Myocyte (in vitro differentiated cells): ENCODE results near the gene DLG2. TPM values are rescaled to one million over a fixed set of nuclear protein-coding genes. Genes with fewer than 3 reads are reported as not detected.
A peak's percentile ranks its signal among the peaks of the same experiment; 100 is the strongest.
"Not testable (repeated sequence)": the region's sequence is repeated elsewhere in the genome, so short reads cannot be mapped to it uniquely, and the experiment has no call there.

Experiments used
- DNase-seq: peaks from one replicate; pipeline ENCODE4 v3.0.0-alpha.2; 2012; ENCODE audit warnings: low read depth
- total RNA-seq: library from RNA; depleted of rRNA; stranded (reverse); fragments of >200 nt; gene quantifications from 2 replicates; pipeline ENCODE4 v1.2.3, GENCODE V29; 2014

The DLG2 gene
- total RNA-seq, 1 donor from 2014 or later, result 9.5 TPM

DNA sequence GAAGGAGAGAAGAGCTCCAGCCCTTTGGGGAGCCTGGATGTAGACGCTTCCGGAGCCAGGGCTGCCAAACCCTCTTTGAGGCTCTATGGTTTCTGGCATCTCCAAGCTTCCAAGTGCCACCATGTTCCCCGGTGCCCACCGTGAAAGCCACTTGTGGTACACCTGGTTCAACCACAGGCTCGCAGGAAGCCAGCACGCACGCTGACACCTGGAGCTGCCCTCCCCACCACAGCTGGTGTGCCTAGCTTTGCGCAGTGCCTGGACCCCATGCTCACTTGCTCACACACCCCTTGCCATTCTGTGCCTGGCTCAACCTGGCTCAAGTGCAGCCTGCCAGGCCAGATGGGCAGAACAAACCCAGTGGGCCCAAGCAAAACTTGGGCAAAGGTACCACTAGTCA, 831.4 kb downstream of the DLG2 start:
- DNase-seq, result no peak

DNA sequence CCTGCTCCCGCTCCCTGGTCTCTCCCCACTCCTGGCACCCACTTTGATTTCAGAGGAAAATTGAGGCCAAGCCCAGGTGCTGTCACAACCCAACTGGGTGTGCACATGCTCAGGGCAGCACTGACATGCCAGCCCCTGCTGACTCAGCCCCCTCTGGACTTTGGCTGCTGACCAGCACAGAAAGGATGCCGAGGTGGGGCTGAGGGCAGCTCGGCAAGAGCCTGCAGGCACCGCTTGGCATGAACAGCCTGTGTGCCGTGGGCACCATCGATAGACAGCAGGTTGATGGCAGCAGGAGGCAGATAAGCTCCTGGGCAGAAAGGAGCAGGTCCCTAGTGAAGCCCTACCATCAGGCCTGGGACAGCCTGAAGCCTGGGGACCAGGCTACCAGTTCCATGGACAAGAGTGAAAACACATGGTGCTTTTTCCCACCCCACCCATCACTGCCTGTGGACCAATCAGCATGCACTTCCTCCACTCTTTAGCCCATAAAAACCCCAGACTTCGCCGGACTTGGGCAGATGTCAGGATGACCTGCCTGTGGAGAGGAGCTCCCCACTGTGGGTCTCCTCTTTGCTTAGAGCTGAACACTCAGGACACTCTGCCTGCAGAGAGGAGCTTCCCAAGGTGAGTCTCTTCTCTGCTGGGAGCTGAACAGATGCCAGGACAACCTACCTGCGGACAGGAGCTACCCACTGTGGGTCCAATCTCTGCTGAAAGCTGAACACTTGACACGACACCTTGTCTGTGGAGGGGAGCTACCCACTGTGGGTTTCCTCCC, 832.3 kb downstream of the DLG2 start:
- no peak for DNase-seq

DNA sequence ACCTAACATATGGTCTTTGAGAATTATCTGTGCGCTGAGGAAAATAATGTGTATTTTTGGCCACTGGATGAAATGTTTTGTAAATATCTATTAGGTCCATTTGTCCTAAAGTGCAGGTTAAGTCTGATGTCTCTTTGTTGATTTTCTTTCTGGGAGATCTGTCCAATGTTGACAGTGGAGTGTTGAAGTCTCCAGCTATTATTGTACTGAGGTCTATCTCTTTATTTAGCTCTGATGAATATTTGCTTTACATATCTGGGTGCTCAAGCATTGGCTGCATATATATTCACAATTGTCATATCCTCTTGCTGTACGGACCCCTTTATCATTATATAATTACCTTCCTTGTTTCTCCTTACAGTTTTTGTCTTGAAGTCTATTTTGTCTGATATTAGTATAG, 833.8 kb downstream of the DLG2 start:
- DNase-seq, result no peak

DNA sequence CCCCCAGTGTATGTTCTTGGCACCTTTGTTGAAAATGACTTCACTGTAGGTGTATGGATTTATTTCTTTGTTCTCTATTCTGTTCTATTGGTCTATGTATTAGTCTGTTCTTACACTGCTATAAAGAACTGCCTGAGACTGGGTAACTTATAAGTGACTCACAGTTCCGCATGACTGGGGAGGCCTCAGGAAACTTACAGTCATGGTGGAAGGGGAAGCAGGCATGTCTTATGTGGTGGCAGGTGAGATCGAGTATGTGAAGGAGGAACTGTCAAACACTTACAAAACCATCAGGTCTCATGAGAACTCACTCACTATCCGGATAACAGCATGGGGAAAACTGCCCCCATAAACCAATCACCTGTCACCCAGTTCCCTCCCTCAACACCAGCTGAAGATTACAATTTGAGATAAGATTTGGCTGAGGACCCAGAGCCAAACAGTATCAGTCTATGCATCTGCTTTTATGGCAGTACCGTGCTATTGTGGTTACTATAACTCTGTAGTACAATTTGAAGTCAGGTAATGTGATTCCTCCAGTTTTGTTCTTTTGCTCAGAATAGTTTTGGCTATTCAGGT, 836.2 kb downstream of the DLG2 start:
- DNase-seq, result no peak

DNA sequence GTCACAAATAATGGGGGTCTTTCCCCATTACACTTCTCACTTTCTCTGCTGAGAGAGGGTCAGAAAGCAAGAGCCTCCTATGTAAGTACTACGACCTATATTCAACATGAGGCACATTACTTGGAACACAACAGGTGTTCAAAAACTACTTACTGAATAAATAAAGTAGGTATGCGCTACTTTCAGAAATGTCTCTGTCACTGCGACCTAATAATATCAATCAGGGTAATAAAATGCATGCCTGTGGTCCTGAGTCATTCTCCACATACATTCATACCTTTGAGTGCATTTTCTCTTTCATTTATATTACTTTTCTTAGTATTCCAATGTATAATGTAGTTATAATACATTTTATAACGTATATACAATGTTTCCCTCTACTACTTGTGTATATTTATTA, 838.9 kb downstream of the DLG2 start:
- no peak for DNase-seq

DNA sequence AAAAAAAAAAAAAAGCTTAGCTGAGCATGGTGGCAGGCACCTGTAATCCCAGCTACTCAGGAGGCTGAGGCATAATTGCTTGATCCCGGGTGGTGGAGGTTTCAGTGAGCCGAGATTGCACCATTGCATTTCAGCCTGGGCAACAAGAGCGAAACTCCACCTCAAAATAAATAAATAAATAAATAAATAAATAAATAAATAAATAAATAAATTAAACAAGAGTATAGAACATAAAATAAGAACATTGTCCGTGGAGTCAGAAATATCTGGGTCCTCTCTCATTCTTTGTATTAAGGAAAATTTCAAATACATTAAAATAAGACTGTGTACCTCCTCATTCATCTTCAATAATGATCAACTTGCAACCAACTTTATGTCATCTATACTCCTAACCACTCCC, 843.0 kb downstream of the DLG2 start:
- DNase-seq, result not testable (repeated sequence)

DNA sequence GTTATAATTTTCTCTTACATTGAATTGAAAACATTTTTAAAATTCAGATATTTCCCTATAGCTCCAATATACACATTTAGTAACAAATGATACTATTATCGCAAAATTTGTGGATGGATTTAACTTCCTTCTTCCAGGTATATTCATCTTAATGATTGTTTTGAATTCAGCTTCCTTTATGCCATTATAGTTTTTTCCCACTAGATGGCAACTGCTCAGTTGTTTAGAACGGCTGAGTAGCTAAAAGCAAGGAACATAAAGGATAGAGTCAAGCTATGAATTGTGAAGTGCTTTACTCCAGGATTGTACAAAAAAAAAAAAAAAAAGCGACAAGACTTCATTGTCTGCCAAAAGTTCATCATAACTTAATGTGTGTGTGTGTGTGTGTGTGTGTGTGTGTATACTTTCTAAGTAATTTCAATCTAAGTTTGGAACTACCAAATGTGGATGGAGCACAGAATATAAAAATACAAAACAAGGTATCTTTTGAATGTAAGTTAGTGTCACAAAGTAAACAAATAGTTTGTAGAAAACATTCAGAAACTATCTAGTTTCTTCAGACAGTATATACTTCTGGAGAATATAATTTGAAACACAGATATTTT, 846.4 kb downstream of the DLG2 start:
- peak; percentile 29 for DNase-seq

DNA sequence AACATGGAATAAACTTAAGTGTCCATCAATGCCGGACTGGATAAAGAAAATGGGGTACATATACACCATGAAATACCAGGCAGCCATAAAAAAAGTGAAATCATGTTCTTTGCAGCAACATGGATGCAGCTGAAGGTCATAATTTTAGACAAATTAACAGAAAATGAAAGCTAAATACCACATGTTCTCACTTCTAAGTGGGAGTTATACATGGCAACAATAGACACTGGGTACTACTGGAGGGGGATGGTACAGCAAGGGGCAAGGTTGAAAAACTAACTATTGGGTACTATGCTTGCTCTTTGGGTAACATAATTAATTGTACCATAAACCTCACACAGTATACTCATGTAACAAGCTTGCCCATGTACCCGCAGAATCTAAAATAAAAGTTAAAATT, 851.6 kb downstream of the DLG2 start:
- no peak for DNase-seq

DNA sequence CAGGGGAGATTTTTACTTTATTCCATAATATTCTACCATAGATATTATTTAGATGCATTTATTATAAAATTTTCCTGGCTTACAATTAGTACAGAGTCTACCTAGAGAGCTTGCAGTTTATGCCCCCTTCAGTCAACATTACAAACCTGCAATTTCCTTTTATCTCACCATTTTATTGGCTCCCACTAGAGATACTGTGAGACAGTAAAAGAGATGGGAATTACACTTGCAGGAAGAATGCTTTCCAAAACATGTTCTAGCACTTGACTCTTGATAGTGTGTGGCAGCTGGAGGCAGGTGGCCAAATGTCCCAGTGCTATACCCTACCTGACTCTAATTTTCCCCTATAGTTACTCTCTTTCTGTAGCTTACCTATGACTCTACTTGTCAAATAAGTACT, 863.2 kb downstream of the DLG2 start:
- DNase-seq, result no peak

DNA sequence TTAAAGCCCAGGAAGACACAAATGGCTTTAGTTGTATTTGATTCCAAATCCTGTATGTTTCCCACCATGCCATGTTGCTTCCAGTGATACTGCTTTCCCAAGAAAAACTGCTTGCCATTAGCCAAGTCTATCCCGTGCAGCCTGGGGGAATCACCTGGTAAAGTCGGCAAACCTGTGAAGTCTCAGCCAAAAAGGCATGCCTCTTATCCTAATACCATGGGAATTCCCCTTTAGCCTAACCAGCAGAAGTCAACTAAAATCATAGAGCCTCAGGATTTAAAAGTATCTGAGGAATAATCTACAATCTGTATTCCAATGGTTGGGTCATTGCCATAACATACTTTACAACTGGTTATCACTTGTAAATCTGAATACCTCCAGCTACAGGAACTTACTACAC, 869.4 kb downstream of the DLG2 start:
- no peak for DNase-seq

DNA sequence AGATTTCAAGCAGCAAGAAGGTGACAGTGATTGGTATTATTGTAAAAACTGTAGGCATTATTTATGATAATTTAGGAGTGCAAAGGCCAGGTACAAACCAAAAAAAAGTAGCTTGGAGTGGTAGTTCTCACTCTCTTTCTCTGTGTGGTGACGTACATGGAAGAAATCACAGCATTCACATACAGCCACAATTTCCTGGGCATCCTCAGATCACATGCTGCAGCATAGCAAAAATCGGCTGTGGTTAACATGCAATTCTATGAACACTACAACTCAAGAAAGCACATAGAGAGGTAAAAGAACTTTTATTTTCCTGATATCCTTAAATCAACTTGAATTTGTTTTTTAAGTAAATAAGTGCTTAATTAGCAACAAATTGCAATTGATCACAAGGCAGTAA, 875.8 kb downstream of the DLG2 start:
- DNase-seq, result no peak

DNA sequence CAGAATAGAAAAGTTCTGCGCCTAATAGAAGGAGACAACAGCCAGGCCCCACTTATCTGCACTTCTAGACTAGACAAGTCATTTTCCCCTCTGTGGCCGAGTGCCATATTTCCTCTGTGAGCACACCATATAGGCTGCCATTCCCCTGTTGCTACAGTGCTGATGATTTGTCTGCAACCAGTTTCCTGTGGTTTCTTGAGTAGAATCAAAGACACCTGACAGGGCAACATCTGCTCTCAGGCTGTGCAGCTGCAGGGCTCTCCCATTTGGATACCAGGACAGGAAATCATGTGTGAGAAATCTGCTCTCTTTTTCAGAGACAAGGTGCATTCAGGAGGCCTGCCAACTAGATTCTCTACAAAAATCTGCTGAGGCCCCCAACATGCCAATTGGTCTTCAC, 879.3 kb downstream of the DLG2 start:
- no peak for DNase-seq

DNA sequence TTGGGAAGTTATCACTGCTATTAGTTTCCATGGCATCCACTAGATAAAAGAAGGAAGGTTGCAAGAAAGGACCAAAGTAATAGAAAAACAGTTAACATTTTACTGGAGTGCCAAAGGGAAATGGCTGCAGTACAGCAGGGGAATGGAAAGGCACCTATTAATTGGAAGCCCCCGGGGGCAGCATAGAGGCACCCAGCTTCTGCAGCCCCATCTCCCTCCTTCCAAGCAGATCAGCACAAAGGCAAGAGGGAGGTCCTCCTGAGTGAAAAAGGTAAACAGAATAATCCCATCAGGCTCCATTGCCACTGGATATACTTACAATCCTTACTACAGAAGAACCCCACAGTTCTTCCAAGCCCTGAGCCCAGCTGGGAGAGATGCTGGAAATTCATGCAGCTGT, 887.1 kb downstream of the DLG2 start:
- no peak for DNase-seq

DNA sequence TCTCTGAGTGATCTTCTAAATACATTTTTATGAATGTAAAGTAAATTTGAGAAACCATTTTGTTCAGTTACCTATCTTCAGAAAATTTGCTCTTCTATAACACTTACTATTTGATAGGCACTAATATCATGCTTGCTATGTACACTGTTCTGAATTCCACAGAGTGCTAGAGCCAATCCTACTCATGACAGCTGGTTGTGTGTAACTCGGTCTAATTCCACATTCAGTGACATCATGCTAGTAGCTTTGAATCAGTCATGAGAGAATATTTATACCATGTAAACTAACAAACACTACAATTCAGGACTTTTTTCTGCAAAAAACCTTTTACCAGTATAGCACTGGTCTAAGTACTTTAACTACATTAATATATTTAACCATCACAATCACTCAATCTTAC, 902.9 kb downstream of the DLG2 start:
- peak; percentile 22 for DNase-seq

DNA sequence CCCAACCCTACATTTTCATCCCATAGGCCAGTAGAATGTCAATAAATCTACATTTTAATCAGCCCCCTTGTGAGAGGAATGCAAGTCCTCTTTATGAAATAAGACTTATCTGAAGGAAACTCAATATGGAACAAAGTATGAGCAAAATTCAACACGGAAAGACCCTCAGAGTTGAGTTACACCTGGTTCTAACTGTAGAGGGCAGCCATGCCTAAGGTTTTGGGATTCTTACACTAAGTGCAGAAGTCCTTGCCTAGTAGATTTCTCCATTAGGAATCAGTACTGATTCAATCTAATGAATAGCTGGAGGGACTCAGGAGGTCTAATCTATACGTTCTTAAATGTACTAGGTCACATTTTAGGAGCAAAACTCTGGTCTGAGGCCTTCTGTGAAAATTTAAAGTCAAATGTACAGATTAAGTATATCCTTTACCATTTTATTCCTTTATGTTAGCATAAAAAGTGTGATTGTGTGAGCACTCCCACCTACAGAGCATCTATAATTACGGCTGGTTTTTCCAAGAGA, 904.5 kb downstream of the DLG2 start:
- no peak for DNase-seq

DNA sequence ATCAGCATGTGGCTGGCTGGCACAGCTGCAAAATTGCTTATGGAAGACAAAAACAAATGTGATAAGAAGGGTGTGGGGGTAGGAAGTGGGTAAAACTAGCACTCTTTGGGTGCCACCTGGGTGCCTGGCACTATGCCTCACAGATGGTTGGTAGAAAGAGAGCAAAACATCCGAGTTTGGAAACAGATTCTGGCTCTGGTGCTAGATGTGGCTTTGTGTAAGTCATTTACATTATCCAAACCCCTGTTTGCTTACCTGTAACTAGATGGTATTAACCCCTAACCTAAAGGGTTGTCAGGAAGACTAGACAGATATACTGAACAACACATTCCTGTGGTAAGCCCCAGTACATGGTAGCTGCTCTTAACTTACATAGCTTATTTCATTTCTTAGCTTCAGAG, 905.6 kb downstream of the DLG2 start:
- DNase-seq, result no peak

DNA sequence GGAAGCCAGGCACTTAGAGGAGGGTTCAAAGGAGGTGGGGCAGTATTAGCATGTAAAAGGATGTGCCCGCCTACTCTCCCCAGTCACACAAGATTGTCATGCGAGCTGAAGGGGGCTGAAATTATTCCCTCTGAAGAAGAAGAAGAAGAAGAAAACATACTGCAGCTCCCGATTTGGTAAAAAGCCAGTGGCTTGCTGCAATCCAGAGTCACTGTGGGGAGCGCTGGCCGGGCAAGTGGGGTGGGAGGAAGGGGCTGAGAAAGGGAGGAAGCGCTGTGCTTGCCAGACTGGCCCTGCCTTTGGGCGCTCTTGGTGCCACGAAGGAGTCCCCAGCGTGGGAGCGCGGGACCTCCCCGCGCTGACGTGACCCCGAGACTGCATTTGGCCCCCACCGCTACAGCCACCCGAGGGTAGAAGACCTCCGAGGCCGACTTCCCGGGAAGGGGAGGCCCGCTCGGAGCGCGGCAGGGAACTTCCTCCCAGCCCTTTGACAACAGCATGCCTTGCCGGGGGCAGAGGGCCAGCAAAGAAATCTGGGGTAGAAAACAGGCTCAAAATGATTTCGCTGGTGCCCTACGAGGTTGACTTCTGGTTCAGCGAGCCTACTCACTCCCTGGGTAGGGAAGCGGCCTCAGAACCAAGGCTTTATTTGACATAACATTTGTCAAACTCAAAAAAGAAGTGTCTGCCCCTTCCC, 906.3 kb downstream of the DLG2 start:
- DNase-seq, result peak; percentile 3

DNA sequence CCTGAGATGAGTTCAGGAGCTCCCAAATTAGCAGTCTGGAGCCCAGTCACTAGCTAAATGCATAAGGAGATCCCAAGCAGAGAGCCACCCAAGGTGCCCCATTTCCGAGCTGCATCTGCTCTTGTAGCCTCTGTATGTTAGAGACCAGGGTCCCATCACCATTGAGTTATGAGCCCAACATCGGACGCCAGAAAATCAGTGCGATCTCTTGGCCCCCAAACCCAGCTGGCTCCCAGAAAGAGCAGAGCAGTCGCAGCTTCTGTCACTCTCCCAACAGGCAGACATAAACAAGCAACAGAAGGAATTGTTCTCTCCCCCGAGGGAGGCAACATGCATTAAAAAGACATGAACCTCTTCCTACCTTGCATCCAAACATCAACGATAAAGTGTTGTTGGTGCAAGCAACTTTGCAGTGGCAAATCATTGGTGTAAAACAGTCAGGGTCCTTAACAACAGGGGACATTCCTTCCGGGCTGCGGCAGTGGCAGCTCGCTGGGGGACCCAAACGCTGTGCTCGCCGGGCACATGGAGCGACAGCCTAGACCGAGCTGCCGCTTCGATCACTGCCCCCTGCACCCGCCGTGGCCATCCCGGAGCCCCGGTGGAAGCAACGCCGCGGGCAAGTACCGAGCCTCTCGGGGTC, 907.1 kb downstream of the DLG2 start:
- DNase-seq, result no peak

DNA sequence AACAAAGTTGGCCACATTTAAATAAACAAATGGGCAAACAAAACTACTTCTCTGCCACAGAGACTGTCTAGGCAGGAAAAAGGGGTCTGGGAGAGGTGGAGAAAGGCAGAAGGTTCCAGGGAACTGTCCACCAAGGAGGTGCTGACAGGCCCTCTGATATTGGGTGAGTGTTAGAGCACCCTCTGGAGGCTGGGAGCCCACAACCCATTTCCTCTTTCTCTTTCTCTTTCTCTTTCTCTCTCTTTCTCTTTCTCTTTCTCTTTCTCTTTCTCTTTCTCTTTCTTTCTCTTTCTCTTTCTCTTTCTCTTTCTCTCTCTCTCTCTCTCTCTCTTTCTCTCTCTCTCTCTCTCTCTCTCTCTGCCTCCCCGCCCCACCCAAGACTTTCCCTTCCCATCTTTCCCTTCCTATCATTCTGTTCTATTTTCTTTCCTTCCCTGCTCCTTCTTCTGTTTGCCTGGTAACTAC, 912.8 kb downstream of the DLG2 start:
- DNase-seq, result peak; percentile 35

DNA sequence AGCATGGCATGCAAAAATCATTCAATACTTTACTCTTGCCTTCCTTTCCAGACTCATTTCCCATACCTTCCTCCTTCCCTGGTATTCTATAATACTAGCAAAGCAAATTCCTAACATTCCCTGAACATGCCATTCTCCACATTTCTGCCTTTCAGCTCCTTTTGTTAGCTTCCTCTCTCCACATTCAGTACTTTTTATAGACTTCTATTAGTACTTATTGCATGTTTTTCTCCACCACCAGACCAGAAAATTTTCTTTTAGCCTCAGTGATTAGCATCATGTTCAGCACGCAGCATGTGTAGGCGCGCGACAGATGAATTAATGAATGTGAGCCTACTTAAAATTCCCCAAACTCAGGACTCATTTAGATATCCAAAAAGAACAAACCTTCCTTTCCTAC, 935.3 kb downstream of the DLG2 start:
- DNase-seq, result no peak

DNA sequence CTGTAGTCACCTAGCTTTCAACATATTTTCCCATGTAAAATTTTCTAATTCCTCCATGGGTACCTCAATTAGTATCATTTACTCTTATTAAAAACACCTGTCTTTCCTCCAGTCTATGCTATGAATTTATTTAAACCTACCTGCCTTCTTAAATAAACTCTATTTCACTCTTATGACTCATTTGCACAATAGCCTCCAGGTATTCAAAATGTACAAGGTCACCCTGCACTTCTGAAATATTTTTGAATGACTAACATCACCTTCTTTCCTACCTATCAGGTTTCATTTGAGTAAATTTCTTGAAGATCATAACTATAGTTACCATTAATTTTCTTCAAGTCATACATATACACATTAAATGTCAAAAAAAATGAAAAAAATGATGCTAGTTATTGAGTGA, 939.7 kb downstream of the DLG2 start:
- no peak for DNase-seq
